Measurements from ENCODE around the gene JPT2. TPM values are rescaled to one million over a fixed set of nuclear protein-coding genes. Genes with fewer than 3 reads are reported as not detected.

JPT2 gene
- total RNA-seq, 1 experiment from 2014 or later, result 244 TPM

DNA sequence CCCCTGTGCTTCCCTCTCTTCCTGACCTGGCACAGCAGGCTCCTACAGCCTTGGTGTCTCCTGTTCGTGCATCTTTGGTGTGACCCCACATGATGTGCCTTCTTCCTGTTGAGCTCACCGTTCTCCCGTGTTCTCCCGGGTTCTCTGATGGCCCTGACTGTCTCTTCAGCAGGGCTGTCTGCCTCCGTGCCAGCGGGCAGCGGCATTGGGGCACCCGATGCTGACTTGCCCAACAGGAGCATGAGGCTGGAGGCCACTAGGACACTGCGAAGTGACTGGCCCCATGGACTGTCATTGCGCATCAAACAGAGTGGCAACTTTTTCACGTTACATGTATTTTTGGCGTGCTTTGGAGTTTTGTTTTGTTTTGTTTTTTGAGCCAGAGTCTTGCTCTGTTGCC lies 43.5 kb upstream of the JPT2 start:
- H3K4me1 ChIP-seq (replicated peaks; ENCODE audit: insufficient read depth), result no peaks in the 10 kb centered on the region
- 0 out of 2 replicates have a peak, but pooled peaks cover 3% of the 10 kb centered on the region for H3K36me3 ChIP-seq (ENCODE audit: low read depth)
- no peak overlapping the region for H2AFZ ChIP-seq
- no peaks in the 10 kb centered on the region for H3K79me2 ChIP-seq (ENCODE audit: low read depth)
- H3K27ac ChIP-seq, result no peak overlapping the region
- no peak overlapping the region for H3K4me3 ChIP-seq
- H3K9me2 ChIP-seq (ENCODE audit: insufficient read depth), result no peaks in the 10 kb centered on the region
- H3K9me3 ChIP-seq (ENCODE audit: insufficient read depth, low read depth), result no peaks in the 10 kb centered on the region
- DNase-seq, result no peak
- CTCF ChIA-PET, result no interaction called here
- no peaks in the 10 kb centered on the region for H3F3A ChIP-seq (ENCODE audit: insufficient read depth, low read depth)
- TF ChIP-seq EZH2 (IDR thresholded peaks at IDR 0.05; ENCODE audit: low read depth), result no peak
- TF ChIP-seq, protein P1, sequence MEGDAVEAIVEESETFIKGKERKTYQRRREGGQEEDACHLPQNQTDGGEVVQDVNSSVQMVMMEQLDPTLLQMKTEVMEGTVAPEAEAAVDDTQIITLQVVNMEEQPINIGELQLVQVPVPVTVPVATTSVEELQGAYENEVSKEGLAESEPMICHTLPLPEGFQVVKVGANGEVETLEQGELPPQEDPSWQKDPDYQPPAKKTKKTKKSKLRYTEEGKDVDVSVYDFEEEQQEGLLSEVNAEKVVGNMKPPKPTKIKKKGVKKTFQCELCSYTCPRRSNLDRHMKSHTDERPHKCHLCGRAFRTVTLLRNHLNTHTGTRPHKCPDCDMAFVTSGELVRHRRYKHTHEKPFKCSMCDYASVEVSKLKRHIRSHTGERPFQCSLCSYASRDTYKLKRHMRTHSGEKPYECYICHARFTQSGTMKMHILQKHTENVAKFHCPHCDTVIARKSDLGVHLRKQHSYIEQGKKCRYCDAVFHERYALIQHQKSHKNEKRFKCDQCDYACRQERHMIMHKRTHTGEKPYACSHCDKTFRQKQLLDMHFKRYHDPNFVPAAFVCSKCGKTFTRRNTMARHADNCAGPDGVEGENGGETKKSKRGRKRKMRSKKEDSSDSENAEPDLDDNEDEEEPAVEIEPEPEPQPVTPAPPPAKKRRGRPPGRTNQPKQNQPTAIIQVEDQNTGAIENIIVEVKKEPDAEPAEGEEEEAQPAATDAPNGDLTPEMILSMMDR (conservative IDR thresholded peaks at IDR 0.05), result no peak
- intact Hi-C loops (cut with micrococcal nuclease; ENCODE audit: unreplicated experiment), result no loop called here
- BruUV-seq (replicated peaks), result no TSS peak
- no peaks in the 10 kb centered on the region for H3K27me3 ChIP-seq (ENCODE audit: insufficient read depth, low read depth)
- peaks cover 24% of the 10 kb centered on the region for H4K20me1 ChIP-seq (ENCODE audit: insufficient read depth)
- no peak overlapping the region for H3K4me2 ChIP-seq
- POLR2A ChIA-PET (ENCODE audit: unreplicated experiment), result no interaction called here

DNA sequence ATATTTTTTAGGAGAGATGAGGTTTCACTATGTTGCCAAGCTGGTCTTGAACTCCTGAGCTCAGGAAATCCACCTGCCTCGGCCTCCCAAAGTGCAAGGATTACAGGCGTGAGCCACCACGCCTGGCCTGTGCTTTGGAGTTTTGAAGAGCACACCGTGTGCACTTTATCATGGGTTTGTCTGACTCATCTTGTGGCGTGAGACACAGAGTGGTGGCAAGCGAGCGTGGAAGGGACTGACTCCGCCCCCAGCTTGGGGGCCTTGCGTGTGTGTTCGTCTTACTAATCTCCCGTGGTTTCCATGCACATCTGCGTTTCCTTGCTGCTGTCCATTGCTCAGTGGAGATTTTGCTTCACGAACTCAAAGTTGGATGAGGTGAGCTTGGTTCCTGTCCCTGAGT lies 43.0 kb upstream of the JPT2 start:
- POLR2A ChIA-PET (ENCODE audit: unreplicated experiment), result no interaction called here
- Histone ChIP-seq H3K27me3 (ENCODE audit: insufficient read depth, low read depth) (no peaks in the 10 kb centered on the region), H3K4me3 (no peak overlapping the region), H3K79me2 (ENCODE audit: low read depth) (no peaks in the 10 kb centered on the region), H2AFZ (no peak overlapping the region), H3K9me3 (ENCODE audit: insufficient read depth, low read depth) (no peaks in the 10 kb centered on the region), H3K4me2 (no peak overlapping the region), H3F3A (ENCODE audit: insufficient read depth, low read depth) (no peaks in the 10 kb centered on the region), H3K9me2 (ENCODE audit: insufficient read depth) (no peaks in the 10 kb centered on the region), H3K4me1 (replicated peaks; ENCODE audit: insufficient read depth) (no peaks in the 10 kb centered on the region), H3K36me3 (ENCODE audit: low read depth) (0 out of 2 replicates have a peak, but pooled peaks cover 3% of the 10 kb centered on the region), H4K20me1 (ENCODE audit: insufficient read depth) (peaks cover 24% of the 10 kb centered on the region), H3K27ac (no peak overlapping the region)
- TF ChIP-seq, protein P1 (conservative IDR thresholded peaks at IDR 0.05), result no peak
- TF ChIP-seq EZH2 (IDR thresholded peaks at IDR 0.05; ENCODE audit: low read depth), result no peak
- no peak for DNase-seq
- BruUV-seq (replicated peaks), result no TSS peak
- intact Hi-C loops (cut with micrococcal nuclease; ENCODE audit: unreplicated experiment), result no loop called here
- CTCF ChIA-PET, result no interaction called here

DNA sequence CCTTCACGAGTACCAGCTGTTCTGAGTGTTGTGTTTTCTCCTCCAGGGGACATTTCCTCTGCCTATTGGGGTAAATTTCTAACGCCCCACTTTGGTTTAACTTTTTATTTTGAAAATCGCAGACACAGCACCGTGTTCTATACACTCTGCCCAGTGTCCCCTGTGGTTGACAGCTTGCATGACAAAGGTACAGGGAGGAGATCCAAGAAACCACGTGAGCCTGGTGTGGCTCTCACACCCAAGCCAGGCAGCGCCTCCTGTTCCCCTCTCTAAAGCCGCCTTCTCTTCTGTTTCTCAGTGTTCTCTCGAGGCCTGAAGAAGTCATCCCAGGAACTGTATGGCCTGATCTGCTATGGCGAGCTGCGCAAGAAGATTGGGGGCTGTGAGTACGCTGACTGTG lies 40.6 kb upstream of the JPT2 start:
- Histone ChIP-seq H3K9me2 (ENCODE audit: insufficient read depth) (no peaks in the 10 kb centered on the region), H3K79me2 (ENCODE audit: low read depth) (no peaks in the 10 kb centered on the region), H3F3A (ENCODE audit: insufficient read depth, low read depth) (no peaks in the 10 kb centered on the region), H4K20me1 (ENCODE audit: insufficient read depth) (peaks cover 16% of the 10 kb centered on the region), H3K27me3 (ENCODE audit: insufficient read depth, low read depth) (no peaks in the 10 kb centered on the region), H3K4me3 (no peak overlapping the region), H3K36me3 (ENCODE audit: low read depth) (0 out of 2 replicates have a peak, but pooled peaks cover 5% of the 10 kb centered on the region), H2AFZ (no peak overlapping the region), H3K4me2 (no peak overlapping the region), H3K4me1 (replicated peaks; ENCODE audit: insufficient read depth) (no peaks in the 10 kb centered on the region), H3K27ac (no peak overlapping the region), H3K9me3 (ENCODE audit: insufficient read depth, low read depth) (no peaks in the 10 kb centered on the region)
- TF ChIP-seq EZH2 (IDR thresholded peaks at IDR 0.05; ENCODE audit: low read depth), result no peak
- CTCF ChIA-PET, result no interaction called here
- no peak for DNase-seq
- intact Hi-C loops (cut with micrococcal nuclease; ENCODE audit: unreplicated experiment), result no loop called here
- POLR2A ChIA-PET (ENCODE audit: unreplicated experiment), result no interaction called here
- no TSS peak for BruUV-seq (replicated peaks)

DNA sequence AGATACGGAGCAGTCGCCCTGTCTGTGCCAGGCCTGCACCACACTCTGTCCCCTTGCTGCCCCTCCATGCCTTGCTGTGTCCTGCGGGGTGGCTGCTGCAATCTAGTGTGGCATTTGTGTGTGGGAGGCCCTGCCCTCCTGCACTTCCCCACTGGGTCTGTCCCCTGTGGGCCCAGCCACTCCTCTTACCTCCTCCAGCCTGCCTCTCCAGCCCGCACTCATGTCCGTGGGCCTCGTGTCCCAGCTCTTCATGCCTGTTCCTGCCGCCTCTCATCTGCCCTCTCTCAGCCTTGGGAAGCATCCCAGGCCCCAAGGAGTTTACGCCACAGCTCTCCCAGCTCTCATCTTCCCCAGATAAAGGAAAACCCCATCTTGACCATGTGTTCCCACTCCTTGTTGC lies 39.3 kb upstream of the JPT2 start:
- Histone ChIP-seq H3F3A (ENCODE audit: insufficient read depth, low read depth) (no peaks in the 10 kb centered on the region), H3K79me2 (ENCODE audit: low read depth) (no peaks in the 10 kb centered on the region), H3K4me2 (no peak overlapping the region), H3K9me3 (ENCODE audit: insufficient read depth, low read depth) (no peaks in the 10 kb centered on the region), H3K4me1 (replicated peaks; ENCODE audit: insufficient read depth) (no peaks in the 10 kb centered on the region), H4K20me1 (ENCODE audit: insufficient read depth) (peaks cover 16% of the 10 kb centered on the region), H3K9me2 (ENCODE audit: insufficient read depth) (no peaks in the 10 kb centered on the region), H3K27me3 (ENCODE audit: insufficient read depth, low read depth) (no peaks in the 10 kb centered on the region), H3K27ac (no peak overlapping the region), H2AFZ (no peak overlapping the region), H3K4me3 (no peak overlapping the region), H3K36me3 (ENCODE audit: low read depth) (0 out of 2 replicates have a peak, but pooled peaks cover 5% of the 10 kb centered on the region)
- no peak for DNase-seq
- intact Hi-C loops (cut with micrococcal nuclease; ENCODE audit: unreplicated experiment), result no loop called here
- POLR2A ChIA-PET (ENCODE audit: unreplicated experiment), result no interaction called here
- TF ChIP-seq EZH2 (IDR thresholded peaks at IDR 0.05; ENCODE audit: low read depth), result no peak
- TF ChIP-seq, protein P1 (conservative IDR thresholded peaks at IDR 0.05), result no peak
- CTCF ChIA-PET, result no interaction called here
- BruUV-seq (replicated peaks), result no TSS peak
